ENCODE results near the gene PEG3.
"Not testable (repeated sequence)": the region's sequence is repeated elsewhere in the genome, so short reads cannot be mapped to it uniquely, and the experiment has no call there.

The PEG3 gene

DNA sequence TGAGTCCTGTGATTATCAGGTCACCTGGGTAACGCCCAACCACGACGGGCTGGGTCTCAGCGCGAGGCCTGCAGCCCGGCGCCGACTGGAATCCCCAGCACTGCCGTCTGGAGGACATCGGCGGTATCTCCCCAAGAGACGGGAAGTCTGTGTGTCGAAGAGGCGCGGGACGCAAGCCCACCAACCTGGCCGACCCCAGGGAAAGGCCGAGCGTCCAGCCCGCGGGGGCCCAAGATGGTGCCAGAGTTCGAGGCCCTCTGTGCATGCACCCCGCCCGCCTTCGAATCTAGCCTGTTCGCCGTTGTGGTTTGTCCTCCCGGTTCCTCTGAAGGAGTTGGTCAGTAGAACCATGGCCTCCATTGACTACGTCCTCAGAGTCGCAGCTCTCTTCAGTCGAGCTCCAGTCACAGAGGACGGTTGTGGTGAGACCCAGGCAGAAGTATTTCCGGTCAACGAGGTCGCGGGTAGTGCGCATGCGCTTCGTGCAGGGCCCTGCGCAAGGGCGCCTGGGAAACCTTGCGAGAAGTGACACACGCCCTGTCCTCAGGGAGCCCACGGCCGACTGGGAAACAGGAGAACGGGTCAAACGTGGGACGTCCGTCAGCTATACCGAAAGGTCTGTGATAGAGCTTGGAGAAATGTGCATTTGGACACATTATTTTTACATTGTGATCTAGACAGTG, 24.1 kb upstream of the PEG3 start:
- no peak for DNase-seq (ENCODE audit: low read depth)
- peaks cover 17% of the 10 kb centered on the region for H3K9me3 ChIP-seq (ENCODE audit: control insufficient read depth, low read length)
- H3K27me3 ChIP-seq (replicated peaks; ENCODE audit: control insufficient read depth, insufficient read depth, low read length), result no peaks in the 10 kb centered on the region
- H3K9ac ChIP-seq (ENCODE audit: low read length), result no peak overlapping the region
- no peaks in the 10 kb centered on the region for H3K36me3 ChIP-seq (ENCODE audit: control insufficient read depth, insufficient read depth, low read length, severe bottlenecking)
- H3K4me3 ChIP-seq (ENCODE audit: low read length), result no peak overlapping the region
- H3K4me1 ChIP-seq (ENCODE audit: control insufficient read depth, insufficient read depth, low read length), result no peaks in the 10 kb centered on the region

DNA sequence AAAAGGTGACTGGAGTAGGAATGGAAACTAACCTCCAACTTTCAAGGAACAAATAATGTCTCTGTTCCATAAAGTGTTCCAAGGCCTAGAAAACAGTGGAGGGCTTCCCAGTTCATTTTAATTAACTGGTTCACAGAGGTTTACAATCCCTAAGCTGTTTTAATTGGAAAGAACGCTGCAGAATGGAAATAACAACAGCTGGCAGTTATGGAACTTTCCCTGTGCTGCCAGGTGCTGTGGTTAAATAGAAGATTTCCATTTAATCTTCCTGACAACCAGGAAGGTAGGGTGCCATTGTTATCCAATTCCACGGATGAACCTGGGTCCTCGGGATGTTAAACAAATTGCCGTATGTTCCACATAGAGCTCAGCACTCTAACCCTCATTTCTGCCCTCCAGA, 22.2 kb upstream of the PEG3 start:
- H3K9ac ChIP-seq (ENCODE audit: low read length), result no peak overlapping the region

DNA sequence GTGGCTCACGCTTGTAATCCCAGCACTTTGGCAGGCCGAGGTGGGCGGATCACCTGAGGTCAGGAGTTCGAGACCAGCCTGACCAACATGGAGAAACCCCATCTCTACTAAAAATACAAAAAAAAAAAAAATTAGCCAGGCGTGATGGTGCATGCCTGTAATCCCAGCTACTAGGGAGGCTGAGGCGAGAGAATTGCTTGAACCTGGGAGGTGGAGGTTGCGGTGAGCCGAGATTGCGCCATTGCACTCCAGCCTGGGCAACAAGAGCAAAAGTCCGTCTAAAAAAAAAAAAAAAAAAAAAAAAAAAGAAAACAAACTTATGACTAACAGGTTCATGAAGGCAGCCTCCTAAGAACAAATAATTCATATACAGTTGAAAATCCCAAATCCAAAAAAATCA, 19.9 kb upstream of the PEG3 start:
- H3K9me3 ChIP-seq (ENCODE audit: control insufficient read depth, low read length), result peaks cover 19% of the 10 kb centered on the region
- H3K9ac ChIP-seq (ENCODE audit: low read length); H3K4me1 ChIP-seq (ENCODE audit: control insufficient read depth, insufficient read depth, low read length); H3K27me3 ChIP-seq (replicated peaks; ENCODE audit: control insufficient read depth, insufficient read depth, low read length); H3K4me3 ChIP-seq (ENCODE audit: low read length); H3K36me3 ChIP-seq (ENCODE audit: control insufficient read depth, insufficient read depth, low read length, severe bottlenecking); DNase-seq (ENCODE audit: low read depth): not testable (repeated sequence)

More for the DNA sequence above, 22.2 kb upstream of the PEG3 start:
- Histone ChIP-seq H3K9me3 (ENCODE audit: control insufficient read depth, low read length) (peaks cover 14% of the 10 kb centered on the region), H3K36me3 (ENCODE audit: control insufficient read depth, insufficient read depth, low read length, severe bottlenecking) (no peaks in the 10 kb centered on the region), H3K27me3 (replicated peaks; ENCODE audit: control insufficient read depth, insufficient read depth, low read length) (no peaks in the 10 kb centered on the region), H3K4me1 (ENCODE audit: control insufficient read depth, insufficient read depth, low read length) (no peaks in the 10 kb centered on the region), H3K4me3 (ENCODE audit: low read length) (no peak overlapping the region)
- no peak for DNase-seq (ENCODE audit: low read depth)

DNA sequence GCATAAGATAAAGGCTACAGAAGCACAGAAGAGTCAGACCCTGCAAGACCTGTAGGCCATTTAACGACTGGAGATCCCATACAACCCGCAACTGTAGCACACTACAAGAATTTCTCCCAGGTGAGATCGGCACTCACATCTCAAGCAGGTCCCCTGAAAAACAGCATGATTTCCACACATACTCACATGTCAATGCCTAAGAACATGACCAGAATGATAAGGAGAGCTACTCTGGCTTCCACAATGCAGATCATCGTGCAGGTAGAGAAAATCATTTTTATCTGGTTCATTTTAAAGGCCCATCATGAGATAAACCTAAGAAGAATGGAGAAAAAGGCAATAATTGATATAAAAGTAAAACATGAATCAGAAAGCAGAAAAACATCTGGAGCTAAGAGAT, 17.5 kb upstream of the PEG3 start:
- Histone ChIP-seq H3K9ac (ENCODE audit: low read length) (no peak overlapping the region), H3K4me1 (ENCODE audit: control insufficient read depth, insufficient read depth, low read length) (no peaks in the 10 kb centered on the region), H3K27me3 (replicated peaks; ENCODE audit: control insufficient read depth, insufficient read depth, low read length) (no peaks in the 10 kb centered on the region), H3K36me3 (ENCODE audit: control insufficient read depth, insufficient read depth, low read length, severe bottlenecking) (no peaks in the 10 kb centered on the region), H3K4me3 (ENCODE audit: low read length) (no peak overlapping the region), H3K9me3 (ENCODE audit: control insufficient read depth, low read length) (peaks cover 5% of the 10 kb centered on the region)
- DNase-seq (ENCODE audit: low read depth), result no peak

DNA sequence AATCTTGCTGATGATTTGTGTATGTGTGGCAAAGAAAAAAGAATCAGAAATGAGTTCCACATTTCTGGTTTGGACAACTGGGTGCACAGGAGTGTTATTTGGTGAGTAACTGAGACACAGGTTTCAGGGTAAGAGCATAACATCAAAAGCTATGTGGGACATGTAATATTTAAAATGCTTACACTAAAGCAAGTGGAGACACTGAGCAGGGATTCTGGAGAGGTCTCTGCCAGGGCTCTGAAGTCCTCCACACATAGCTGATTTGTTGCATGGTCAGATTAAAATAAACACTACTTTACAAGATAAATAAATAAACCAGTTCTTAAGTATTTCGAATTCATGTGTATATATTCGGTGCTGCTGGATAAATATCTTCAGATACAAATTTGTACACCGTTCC, 16.3 kb upstream of the PEG3 start:
- Histone ChIP-seq H3K9ac (ENCODE audit: low read length) (no peak overlapping the region), H3K36me3 (ENCODE audit: control insufficient read depth, insufficient read depth, low read length, severe bottlenecking) (no peaks in the 10 kb centered on the region), H3K4me1 (ENCODE audit: control insufficient read depth, insufficient read depth, low read length) (no peaks in the 10 kb centered on the region), H3K9me3 (ENCODE audit: control insufficient read depth, low read length) (peaks cover 5% of the 10 kb centered on the region), H3K27me3 (replicated peaks; ENCODE audit: control insufficient read depth, insufficient read depth, low read length) (no peaks in the 10 kb centered on the region), H3K4me3 (ENCODE audit: low read length) (no peak overlapping the region)
- no peak for DNase-seq (ENCODE audit: low read depth)

DNA sequence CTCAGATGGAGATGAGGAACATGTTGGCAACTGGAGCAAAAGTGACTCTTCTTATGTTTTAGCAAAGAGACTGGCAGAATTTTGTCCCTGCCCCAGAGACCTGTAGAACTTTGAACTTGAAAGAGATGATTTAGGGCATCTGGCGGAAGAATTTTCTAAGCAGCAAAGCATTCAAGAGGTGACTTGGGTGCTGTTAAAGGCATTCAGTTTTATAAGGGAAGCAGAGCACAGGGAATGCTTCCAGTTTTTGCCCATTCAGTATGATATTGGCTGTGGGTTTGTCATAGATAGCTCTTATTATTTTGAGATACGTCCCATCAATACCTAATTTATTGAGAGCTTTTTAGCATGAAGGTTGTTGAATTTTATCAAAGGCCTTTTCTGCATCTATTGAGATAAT, 11.8 kb upstream of the PEG3 start:
- H3K4me1 ChIP-seq (ENCODE audit: control insufficient read depth, insufficient read depth, low read length); H3K9me3 ChIP-seq (ENCODE audit: control insufficient read depth, low read length); H3K36me3 ChIP-seq (ENCODE audit: control insufficient read depth, insufficient read depth, low read length, severe bottlenecking); H3K4me3 ChIP-seq (ENCODE audit: low read length); H3K27me3 ChIP-seq (replicated peaks; ENCODE audit: control insufficient read depth, insufficient read depth, low read length); H3K9ac ChIP-seq (ENCODE audit: low read length); DNase-seq (ENCODE audit: low read depth): not testable (repeated sequence)

DNA sequence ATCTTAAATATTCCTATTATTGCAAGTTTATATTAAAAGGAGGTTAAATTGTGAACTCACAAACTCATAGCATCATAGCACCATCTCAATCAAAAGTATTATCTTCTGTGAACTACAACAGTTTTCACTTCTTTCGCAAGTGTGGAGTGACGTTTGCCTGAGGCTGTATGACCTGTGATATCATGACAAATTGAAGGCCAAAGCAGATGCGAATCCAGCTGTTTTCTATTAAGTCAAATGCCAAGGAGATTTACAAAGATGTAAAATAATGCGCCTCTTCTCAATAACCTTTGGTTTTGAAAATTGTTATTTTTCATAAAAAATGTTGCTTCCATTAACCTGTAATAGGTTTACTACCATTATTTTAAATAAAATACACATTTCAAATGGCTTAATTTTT, 7.6 kb upstream of the PEG3 start:
- no peak overlapping the region for H3K9ac ChIP-seq (ENCODE audit: low read length)
- no peaks in the 10 kb centered on the region for H3K9me3 ChIP-seq (ENCODE audit: control insufficient read depth, low read length)
- no peaks in the 10 kb centered on the region for H3K36me3 ChIP-seq (ENCODE audit: control insufficient read depth, insufficient read depth, low read length, severe bottlenecking)
- H3K27me3 ChIP-seq (replicated peaks; ENCODE audit: control insufficient read depth, insufficient read depth, low read length), result no peaks in the 10 kb centered on the region
- no peak overlapping the region for H3K4me3 ChIP-seq (ENCODE audit: low read length)
- DNase-seq (ENCODE audit: low read depth), result no peak
- H3K4me1 ChIP-seq (ENCODE audit: control insufficient read depth, insufficient read depth, low read length), result no peaks in the 10 kb centered on the region

DNA sequence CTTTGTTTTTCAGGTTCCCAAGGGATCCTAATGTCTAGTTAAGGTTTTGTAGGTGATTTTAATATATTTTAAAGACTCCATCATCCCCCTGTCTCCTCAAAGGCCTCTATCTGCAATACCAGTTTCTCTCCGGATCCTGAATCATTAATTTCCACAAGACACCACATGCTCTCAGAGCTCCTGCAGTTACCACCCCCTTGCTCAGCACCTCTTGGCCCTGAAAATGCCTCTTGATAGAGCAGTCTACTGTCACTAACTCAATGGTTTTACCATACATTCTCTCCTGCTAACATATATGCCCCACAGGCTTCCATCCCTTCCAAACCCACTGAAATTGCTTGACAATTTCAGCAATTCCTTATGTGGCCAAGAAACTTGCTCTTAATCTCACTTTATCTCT, 1.9 kb upstream of the PEG3 start:
- H3K9ac ChIP-seq (ENCODE audit: low read length), result no peak overlapping the region
- no peak for DNase-seq (ENCODE audit: low read depth)
- no peaks in the 10 kb centered on the region for H3K36me3 ChIP-seq (ENCODE audit: control insufficient read depth, insufficient read depth, low read length, severe bottlenecking)
- H3K4me3 ChIP-seq (ENCODE audit: low read length), result no peak overlapping the region
- no peaks in the 10 kb centered on the region for H3K4me1 ChIP-seq (ENCODE audit: control insufficient read depth, insufficient read depth, low read length)
- H3K9me3 ChIP-seq (ENCODE audit: control insufficient read depth, low read length), result no peaks in the 10 kb centered on the region
- H3K27me3 ChIP-seq (replicated peaks; ENCODE audit: control insufficient read depth, insufficient read depth, low read length), result no peaks in the 10 kb centered on the region

DNA sequence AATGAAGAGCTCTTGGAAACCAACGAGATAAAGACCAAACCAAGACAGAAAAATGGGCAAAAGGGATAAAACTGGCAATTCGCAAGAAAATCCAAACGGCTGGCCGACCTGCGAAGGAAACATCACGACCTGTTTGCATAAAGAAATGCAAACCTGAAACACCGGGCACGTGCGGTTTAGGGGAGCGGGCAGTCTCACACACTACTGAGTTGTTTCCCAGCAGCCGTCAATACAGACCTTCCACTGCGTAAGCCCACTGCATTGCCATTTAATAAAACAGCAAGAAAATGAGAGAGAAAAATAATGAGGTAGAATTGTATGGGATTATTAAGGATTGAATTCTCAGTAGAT, 642 bp upstream of the PEG3 start:
- Histone ChIP-seq H3K4me3 (ENCODE audit: low read length) (no peak overlapping the region), H3K27me3 (replicated peaks; ENCODE audit: control insufficient read depth, insufficient read depth, low read length) (no peaks in the 10 kb centered on the region), H3K36me3 (ENCODE audit: control insufficient read depth, insufficient read depth, low read length, severe bottlenecking) (no peaks in the 10 kb centered on the region), H3K9ac (ENCODE audit: low read length) (no peak overlapping the region), H3K4me1 (ENCODE audit: control insufficient read depth, insufficient read depth, low read length) (no peaks in the 10 kb centered on the region), H3K9me3 (ENCODE audit: control insufficient read depth, low read length) (no peaks in the 10 kb centered on the region)
- no peak for DNase-seq (ENCODE audit: low read depth)

DNA sequence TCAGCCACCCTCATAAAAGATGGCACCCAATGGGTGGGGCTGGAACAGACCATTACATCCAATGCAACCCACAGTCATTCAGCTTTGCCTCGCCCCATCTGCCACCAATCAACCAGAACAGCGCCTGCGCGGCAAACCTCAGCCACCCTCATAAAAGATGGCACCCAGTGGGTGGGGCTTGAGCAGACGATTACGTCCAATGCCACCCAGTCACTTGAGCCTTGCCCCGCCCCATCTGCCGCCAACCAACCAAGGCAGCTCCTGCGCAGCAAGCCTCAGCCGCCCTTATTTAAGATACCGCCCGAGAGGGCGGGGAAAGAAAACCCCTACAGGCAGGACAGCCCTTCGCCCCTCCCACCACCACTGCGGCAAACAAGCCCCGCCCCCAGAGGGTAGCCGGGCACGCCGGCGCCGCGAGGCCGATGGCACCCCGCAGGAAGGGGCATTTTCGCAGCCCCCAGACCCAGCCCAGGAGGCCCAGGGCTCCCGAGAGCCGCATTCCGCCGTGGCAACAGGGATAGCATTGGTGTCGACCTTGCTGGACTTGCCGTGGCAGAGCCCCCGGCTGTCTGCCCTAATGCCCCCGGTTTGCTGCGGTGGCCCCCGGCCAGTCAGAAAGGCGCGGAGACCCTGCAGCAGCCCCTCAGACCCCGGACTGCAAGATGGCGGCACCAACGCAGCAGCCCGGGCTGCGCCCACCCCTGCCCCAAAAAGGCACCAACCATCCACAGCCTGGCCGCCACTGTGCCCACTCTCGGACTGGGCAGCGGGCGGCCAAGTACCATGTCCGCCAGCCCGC, 675 bp downstream of the PEG3 start:
- Histone ChIP-seq H3K9me3 (ENCODE audit: control insufficient read depth, low read length) (no peaks in the 10 kb centered on the region), H3K9ac (ENCODE audit: low read length) (no peak overlapping the region), H3K4me1 (ENCODE audit: control insufficient read depth, insufficient read depth, low read length) (no peaks in the 10 kb centered on the region), H3K27me3 (replicated peaks; ENCODE audit: control insufficient read depth, insufficient read depth, low read length) (no peaks in the 10 kb centered on the region), H3K4me3 (ENCODE audit: low read length) (peak overlapping the region; percentile 69), H3K36me3 (ENCODE audit: control insufficient read depth, insufficient read depth, low read length, severe bottlenecking) (no peaks in the 10 kb centered on the region)
- DNase-seq (ENCODE audit: low read depth), result peak; percentile 26

DNA sequence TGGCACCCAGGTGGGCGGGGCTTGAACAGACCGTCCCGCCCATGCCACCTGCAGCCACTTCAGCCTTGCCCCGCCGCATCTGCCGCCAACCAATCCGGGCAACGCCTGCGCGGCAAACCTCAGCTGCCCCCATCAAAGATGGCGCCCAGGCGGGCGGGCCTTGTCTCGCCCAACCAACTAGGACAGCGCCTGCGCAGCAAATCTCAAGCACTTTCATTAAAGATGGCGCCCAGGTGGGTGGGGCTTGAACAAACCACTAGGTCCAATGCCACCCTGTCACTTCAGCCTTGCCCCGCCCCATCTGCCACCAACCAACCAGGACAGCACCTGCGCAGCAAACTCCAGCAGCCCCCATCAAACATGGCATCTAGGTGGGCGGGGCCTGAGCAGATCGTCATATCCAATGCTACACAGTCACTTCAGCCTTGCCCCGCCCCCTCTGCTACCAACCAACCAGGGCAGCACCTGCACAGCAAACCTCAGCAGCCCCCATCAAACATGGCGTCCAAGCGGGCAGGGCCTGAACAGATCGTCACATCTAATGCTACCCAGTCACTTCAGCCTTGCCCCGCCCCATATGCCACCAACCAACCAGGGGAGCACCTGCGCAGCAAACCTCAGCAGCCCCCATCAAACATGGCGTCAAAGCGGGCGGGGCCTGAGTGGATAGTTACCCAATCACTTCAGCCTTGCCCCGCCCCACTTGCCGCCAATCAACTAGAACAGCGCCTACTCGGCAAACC, 1.4 kb downstream of the PEG3 start:
- Histone ChIP-seq H3K27me3 (replicated peaks; ENCODE audit: control insufficient read depth, insufficient read depth, low read length) (no peaks in the 10 kb centered on the region), H3K4me1 (ENCODE audit: control insufficient read depth, insufficient read depth, low read length) (no peaks in the 10 kb centered on the region), H3K4me3 (ENCODE audit: low read length) (peak overlapping the region; percentile 81), H3K9ac (ENCODE audit: low read length) (no peak overlapping the region), H3K9me3 (ENCODE audit: control insufficient read depth, low read length) (no peaks in the 10 kb centered on the region), H3K36me3 (ENCODE audit: control insufficient read depth, insufficient read depth, low read length, severe bottlenecking) (no peaks in the 10 kb centered on the region)
- peak; percentile 31 for DNase-seq (ENCODE audit: low read depth)
